Measurements from ENCODE around the gene SDC4.

- TF ChIP-seq EZH2 (optimal IDR thresholded peaks at IDR 0.05; ENCODE audit: low read depth, low read length), result no peak
- TF ChIP-seq EZH2phosphoT487 (IDR thresholded peaks at IDR 0.05; ENCODE audit: low read length), result no peak
- TF ChIP-seq CTCF (IDR thresholded peaks at IDR 0.05; ENCODE audit: low read length), result no peak
These were observed 72.9 kb downstream of the SDC4 start for GRCh38 chr20:45275338-45275737.
